CD4-positive, alpha-beta T cell treated with Interleukin-2 at 100 ng/mL for 4 hours (primary cell): ENCODE results near the gene TPRN.
A peak's percentile ranks its signal among the peaks of the same experiment; 100 is the strongest.
"Not testable (repeated sequence)": the region's sequence is repeated elsewhere in the genome, so short reads cannot be mapped to it uniquely, and the experiment has no call there.

ENCODE experiments used
- DNase-seq: peaks from one replicate; pipeline ENCODE4 v3.0.0-alpha.2; 2020; ENCODE audit warnings: low spot score

The TPRN gene, protein sequence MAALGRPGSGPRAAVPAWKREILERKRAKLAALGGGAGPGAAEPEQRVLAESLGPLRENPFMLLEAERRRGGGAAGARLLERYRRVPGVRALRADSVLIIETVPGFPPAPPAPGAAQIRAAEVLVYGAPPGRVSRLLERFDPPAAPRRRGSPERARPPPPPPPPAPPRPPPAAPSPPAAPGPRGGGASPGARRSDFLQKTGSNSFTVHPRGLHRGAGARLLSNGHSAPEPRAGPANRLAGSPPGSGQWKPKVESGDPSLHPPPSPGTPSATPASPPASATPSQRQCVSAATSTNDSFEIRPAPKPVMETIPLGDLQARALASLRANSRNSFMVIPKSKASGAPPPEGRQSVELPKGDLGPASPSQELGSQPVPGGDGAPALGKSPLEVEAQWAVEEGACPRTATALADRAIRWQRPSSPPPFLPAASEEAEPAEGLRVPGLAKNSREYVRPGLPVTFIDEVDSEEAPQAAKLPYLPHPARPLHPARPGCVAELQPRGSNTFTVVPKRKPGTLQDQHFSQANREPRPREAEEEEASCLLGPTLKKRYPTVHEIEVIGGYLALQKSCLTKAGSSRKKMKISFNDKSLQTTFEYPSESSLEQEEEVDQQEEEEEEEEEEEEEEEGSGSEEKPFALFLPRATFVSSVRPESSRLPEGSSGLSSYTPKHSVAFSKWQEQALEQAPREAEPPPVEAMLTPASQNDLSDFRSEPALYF

GRCh38 chr9:137200311-137201204 is at the start of gene TPRN:
TPRN (minus strand) TSS chr9:137200741; CDS start chr9:137200711, 30 bp downstream.
- DNase-seq = peak; percentile 99

GRCh38 chr9:137247916-137248175 is 47.3 kb upstream of the TPRN start:
- DNase-seq = no peak

DNA sequence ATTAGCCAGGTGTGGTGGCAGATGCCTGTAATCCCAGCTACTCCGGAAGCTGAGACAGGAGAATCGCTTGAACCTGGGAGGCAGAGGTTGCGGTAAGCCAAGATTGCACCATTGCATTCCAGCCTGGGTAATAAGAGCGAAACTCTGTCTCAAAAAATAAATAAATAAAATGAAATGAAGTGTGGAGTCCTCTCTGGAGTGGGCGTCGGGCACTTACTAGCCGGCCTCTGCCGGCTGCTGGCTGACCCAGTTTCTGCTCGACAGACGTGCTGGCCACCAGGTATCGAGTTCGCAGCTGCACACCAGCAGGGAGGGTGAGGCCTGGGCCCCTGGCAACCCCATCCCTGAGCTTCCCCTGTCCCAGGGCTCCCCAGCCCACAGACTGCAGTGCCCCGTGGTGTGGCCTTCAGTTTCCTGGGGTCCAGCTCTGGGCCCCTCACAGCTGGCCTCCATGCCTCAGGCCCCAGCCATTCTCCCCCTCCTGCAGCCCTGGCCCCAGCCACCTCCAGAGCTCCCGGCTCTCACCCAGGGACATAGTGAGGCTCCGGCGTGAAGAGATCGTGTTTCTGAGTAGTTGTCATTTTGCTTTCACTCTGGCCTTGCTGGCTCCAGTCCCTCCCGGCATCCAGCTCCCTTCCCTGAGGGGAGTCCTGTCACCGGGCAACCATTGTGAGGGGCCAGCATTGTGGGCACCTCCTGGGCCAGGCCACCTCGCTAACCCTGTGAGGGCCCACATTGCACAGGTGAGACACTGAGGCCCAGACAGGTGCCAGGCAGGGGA is 46.8 kb upstream of the TPRN start:
- DNase-seq = no peak

DNA sequence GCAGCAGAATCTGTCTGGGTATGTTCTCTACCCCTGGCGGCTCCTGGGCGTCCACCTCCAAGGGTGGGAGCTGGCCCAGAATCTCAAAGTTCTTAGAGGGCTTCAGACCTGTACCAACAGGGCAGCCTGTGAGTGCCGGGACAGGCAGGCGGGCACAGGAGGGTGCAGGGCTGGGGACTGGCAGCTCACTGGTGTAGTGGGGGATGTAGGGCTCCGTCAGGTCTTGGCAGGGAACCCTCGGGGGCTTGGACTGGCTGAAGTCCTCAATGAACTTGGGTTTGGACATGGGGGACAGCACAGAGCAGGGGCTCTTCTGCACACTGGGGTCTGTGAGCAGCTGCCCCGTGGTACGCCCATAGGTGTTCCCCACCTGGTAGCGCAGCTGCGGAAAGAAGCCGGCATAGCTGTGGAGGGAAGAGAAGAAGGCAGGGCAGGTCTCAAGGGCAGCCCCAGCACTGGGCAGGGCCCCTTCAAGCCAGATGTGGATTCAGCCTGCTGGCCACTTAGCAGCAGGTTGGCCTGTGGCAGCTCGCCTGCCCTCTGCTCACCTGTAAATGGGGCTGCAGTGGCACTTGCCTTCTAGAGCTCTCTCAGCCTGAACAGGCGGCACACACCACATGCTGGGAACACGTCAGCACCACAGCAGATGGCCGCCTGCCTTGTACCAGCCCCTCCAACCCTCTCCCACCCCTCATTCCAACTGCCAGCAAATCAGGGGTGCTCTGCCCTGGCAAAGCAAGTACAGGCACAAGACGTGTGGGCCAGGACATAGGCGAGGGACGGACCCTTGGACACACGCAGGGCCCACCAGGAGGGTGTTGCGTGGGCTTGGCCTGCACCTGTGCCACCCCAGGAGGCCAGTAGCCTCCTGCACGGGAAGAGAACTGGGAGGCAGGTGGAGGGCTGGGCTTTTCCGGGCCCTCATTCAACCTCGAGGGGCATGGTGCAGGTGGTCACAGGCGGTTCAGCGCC is 45.2 kb upstream of the TPRN start:
- no peak for DNase-seq

GRCh38 chr9:137244486-137245449 is 44.2 kb upstream of the TPRN start:
- DNase-seq = no peak

- no peak for DNase-seq
Measured at GRCh38 chr9:137243626-137244485, 43.3 kb upstream of the TPRN start.

DNA sequence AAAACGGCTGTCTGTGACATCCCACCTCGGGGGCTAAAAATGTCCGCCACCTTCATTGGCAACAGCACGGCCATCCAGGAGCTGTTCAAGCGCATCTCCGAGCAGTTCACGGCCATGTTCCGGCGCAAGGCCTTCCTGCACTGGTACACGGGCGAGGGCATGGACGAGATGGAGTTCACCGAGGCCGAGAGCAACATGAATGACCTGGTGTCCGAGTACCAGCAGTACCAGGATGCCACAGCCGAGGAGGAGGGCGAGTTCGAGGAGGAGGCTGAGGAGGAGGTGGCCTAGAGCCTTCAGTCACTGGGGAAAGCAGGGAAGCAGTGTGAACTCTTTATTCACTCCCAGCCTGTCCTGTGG is 42.7 kb upstream of the TPRN start:
- not testable (repeated sequence) for DNase-seq

GRCh38 chr9:137242269-137243203 is 42.0 kb upstream of the TPRN start:
- no peak for DNase-seq

GRCh38 chr9:137241490-137242268 is 41.1 kb upstream of the TPRN start:
- peak; percentile 77 for DNase-seq

DNA sequence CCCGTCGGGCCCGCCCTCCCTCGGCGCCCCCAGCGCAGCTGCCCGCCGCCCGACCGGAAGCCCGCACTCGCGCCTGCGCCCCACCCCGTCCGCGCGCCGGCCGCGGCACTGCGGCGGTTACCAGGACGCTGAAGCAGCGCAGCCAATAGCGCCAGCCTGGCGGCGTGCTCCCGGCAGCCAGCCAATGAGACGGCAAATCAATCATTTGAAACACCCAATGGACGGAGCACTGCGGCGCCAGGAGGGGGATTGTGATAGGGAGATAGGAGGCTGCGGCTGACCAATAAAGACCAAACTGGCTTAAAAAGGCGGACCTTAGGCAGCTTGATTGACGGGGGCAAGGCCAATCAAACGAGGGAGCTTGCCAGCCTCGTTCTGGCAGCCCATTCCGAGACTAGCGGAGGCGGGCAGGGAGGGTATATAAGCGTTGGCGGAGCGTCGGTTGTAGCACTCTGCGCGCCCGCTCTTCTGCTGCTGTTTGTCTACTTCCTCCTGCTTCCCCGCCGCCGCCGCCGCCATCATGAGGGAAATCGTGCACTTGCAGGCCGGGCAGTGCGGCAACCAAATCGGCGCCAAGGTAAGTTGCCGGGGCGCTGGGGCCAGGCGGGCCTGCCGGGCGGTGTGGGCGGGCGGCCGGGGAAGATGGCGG is 40.4 kb upstream of the TPRN start, which contains the start of gene TUBB4B:
Gene TUBB4B, plus strand, starts transcription at position 447 of the 649 bp plus-strand sequence. Its CDS starts 74 bp downstream, at position 521.
- DNase-seq = peak; percentile 100

GRCh38 chr9:137240318-137240840 is 39.8 kb upstream of the TPRN start:
- peak; percentile 66 for DNase-seq

- DNase-seq = not testable (repeated sequence)
Measured at GRCh38 chr9:137239541-137240200, 39.1 kb upstream of the TPRN start.

DNA sequence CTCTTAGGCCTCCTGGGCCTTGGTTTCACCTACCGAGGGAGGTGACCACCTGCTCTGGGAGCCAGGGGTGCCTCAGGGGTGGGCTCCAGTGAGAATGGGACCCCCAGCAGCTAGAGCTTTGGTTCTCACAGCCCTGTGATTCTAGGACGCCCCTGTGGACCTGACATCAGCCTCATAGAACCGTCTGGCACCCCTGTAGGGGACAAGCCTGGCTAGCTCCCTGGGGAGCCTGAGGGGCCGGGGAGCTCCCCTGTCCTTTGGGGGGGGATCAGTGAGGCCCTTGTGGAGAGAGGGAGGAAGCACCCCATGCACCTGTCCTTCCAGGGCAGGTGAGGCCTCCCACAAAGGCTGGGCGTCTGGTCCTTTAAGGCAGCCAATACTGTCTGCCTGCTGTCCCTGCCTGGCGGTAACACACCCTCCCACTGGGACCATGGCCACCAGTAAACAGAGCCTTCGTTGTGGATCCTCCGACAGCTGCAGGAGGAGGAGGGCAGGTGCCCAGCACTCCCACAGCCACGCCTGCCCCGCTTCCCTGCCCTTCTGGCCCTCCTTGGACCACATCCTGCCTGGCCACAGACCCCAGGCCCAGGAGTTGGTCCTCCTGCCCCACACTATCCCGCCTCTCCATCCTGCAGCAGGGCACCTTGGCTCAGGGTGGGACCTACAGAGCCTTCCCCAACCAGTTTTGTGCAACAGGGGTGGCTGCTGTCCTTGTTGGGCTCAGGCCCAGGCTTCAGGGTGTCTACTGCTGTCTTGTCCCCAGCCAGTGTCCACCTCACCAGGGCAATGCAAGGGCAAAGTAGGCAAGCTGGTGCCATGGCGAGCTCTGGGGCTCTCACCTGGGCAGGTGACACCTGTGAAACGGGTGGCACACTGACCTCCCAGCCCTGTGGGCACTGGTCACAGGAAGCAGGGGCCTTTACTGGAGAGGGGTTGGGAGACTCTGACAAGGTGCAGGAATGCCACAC is 37.5 kb upstream of the TPRN start:
- DNase-seq = no peak

DNA sequence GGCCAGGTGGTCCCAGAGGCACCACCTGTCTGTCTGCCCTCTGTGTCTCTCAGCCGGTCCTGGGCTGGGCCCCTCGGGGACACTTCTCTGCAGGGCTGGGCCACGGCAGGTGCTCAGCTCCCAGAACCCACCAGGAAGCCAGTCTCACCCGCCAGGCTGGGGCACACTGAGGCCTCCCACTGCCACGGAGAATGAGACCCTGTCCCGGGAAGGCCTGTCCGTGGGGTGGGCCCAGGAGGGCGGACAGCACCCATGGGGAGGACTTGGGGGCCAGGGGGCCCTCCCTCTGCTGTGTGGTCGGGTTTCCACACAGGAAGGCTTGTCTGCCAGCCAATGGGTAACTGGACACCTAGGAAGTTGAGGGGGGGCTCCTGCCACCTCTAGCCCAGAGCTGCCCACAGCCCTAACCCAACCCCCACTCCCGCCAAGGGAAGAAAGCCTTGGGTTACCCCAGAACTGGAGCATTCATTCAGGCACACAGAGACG is 36.4 kb upstream of the TPRN start:
- DNase-seq = no peak
